ENCODE measurements around the gene GPR158. TPM values are rescaled to one million over a fixed set of nuclear protein-coding genes. Genes with fewer than 3 reads are reported as not detected.

Gene GPR158
- total and polyA plus RNA-seq, 2 donors from 2014 or later = 0.09 to 0.22 TPM

- no peaks in the 10 kb centered on the region for H3K36me3 ChIP-seq (ENCODE audit: control insufficient read depth in 2 of 3, insufficient read depth in 3 of 3, low read length in 3 of 3)
- intact Hi-C loops (cut with DNase I) = no loop called here
- no peaks in the 10 kb centered on the region for H3K4me1 ChIP-seq (ENCODE audit: control insufficient read depth in 2 of 3, insufficient read depth in 2 of 3, low read depth in 1 of 3, low read length in 3 of 3)
- H3K27me3 ChIP-seq (ENCODE audit: control insufficient read depth, insufficient read depth, low read length) = no peaks in the 10 kb centered on the region
- no peak for DNase-seq
- FAIRE-seq = no peak
- H3K9me3 ChIP-seq (ENCODE audit: control insufficient read depth in 2 of 3, insufficient read depth in 1 of 3, low read length in 3 of 3) = peaks cover 0 to 3% (median 0%) of the 10 kb centered on the region in 3 donors
- no peak for TF ChIP-seq CTCF (IDR thresholded peaks at IDR 0.05; ENCODE audit: borderline replicate concordance, extremely low read depth, insufficient read depth)
- no peak overlapping the region for H3K27ac ChIP-seq (ENCODE audit: low read depth in 2 of 2, low read length in 2 of 2)
- H3K4me3 ChIP-seq (ENCODE audit: low read length in 3 of 3) = no peak overlapping the region
- no peak overlapping the region for H3K9ac ChIP-seq (ENCODE audit: low read length in 3 of 3)
Measured at GRCh38 chr10:25130906-25131305, 43.9 kb upstream of the GPR158 start.

DNA sequence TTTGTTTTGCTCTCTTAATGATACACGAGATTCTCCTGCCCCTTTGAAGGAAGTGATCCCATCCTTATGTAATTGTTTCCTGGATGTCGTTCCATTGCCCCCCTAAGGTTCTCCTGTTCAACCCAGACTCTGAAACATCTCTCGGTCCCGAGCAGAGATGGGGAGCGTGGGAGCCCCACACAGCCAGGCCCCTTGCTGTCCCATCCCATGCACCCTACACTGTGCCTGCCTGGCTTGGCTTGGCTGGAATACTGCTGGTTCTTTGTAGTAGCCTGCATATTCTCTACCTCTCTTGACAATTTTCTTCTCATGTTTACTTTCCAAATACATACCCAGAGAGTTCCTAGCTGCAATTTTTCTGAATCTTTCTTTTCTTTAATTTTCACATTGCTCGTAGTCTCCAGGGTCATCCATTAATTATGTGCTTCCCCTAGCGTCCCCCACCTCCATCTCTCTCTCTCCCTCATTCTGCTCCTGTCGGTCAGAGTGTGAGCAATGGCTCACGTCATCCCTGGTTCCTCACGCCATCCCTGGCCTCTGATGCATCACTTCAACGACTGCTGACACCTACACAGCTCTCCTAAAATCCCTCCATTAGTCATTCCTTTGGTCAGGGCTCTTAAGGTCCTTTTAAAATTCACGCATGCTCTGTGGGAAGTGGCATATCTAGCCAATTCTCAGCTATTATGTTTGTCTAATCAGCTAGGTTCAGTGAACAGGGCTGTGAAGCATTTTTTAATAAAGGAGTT lies 32.5 kb upstream of the GPR158 start:
- DNase-seq = no peak

GRCh38 chr10:25157650-25158049 lies 17.2 kb upstream of the GPR158 start:
- DNase-seq = no peak
- TF ChIP-seq CTCF (IDR thresholded peaks at IDR 0.05; ENCODE audit: borderline replicate concordance, extremely low read depth, insufficient read depth) = no peak
- H3K9ac ChIP-seq (ENCODE audit: low read length in 3 of 3) = no peak overlapping the region
- H3K4me3 ChIP-seq (ENCODE audit: low read length in 3 of 3) = no peak overlapping the region
- H3K4me1 ChIP-seq (ENCODE audit: control insufficient read depth in 2 of 3, insufficient read depth in 2 of 3, low read depth in 1 of 3, low read length in 3 of 3) = no peaks in the 10 kb centered on the region
- no peaks in the 10 kb centered on the region for H3K9me3 ChIP-seq (ENCODE audit: control insufficient read depth in 2 of 3, insufficient read depth in 1 of 3, low read length in 3 of 3)
- intact Hi-C loops (cut with DNase I) = no loop called here
- no peaks in the 10 kb centered on the region for H3K36me3 ChIP-seq (ENCODE audit: control insufficient read depth in 2 of 3, insufficient read depth in 3 of 3, low read length in 3 of 3)
- H3K27ac ChIP-seq (ENCODE audit: low read depth in 2 of 2, low read length in 2 of 2) = no peak overlapping the region
- FAIRE-seq = no peak
- no peaks in the 10 kb centered on the region for H3K27me3 ChIP-seq (ENCODE audit: control insufficient read depth, insufficient read depth, low read length)

More for the DNA sequence above, 32.5 kb upstream of the GPR158 start:
- Histone ChIP-seq H3K9me3 (ENCODE audit: control insufficient read depth in 2 of 3, insufficient read depth in 1 of 3, low read length in 3 of 3) (no peaks in the 10 kb centered on the region), H3K27ac (ENCODE audit: low read depth in 2 of 2, low read length in 2 of 2) (no peak overlapping the region), H3K9ac (ENCODE audit: low read length in 3 of 3) (no peak overlapping the region), H3K4me3 (ENCODE audit: low read length in 3 of 3) (no peak overlapping the region), H3K36me3 (ENCODE audit: control insufficient read depth in 2 of 3, insufficient read depth in 3 of 3, low read length in 3 of 3) (no peaks in the 10 kb centered on the region), H3K27me3 (ENCODE audit: control insufficient read depth, insufficient read depth, low read length) (no peaks in the 10 kb centered on the region), H3K4me1 (ENCODE audit: control insufficient read depth in 2 of 3, insufficient read depth in 2 of 3, low read depth in 1 of 3, low read length in 3 of 3) (no peaks in the 10 kb centered on the region)
- FAIRE-seq = no peak
- intact Hi-C loops (cut with DNase I) = no loop called here
- no peak for TF ChIP-seq CTCF (IDR thresholded peaks at IDR 0.05; ENCODE audit: borderline replicate concordance, extremely low read depth, insufficient read depth)
